ENCODE data around the gene MRPS18A. TPM values are rescaled to one million over a fixed set of nuclear protein-coding genes. Genes with fewer than 3 reads are reported as not detected.

Gene MRPS18A
- total and polyA plus RNA-seq, 9 of the 15 experiments (the other 6 are each of a cell fraction or from before 2014, with no cell fraction given) = 87.5 to 243 (median 125) TPM

DNA sequence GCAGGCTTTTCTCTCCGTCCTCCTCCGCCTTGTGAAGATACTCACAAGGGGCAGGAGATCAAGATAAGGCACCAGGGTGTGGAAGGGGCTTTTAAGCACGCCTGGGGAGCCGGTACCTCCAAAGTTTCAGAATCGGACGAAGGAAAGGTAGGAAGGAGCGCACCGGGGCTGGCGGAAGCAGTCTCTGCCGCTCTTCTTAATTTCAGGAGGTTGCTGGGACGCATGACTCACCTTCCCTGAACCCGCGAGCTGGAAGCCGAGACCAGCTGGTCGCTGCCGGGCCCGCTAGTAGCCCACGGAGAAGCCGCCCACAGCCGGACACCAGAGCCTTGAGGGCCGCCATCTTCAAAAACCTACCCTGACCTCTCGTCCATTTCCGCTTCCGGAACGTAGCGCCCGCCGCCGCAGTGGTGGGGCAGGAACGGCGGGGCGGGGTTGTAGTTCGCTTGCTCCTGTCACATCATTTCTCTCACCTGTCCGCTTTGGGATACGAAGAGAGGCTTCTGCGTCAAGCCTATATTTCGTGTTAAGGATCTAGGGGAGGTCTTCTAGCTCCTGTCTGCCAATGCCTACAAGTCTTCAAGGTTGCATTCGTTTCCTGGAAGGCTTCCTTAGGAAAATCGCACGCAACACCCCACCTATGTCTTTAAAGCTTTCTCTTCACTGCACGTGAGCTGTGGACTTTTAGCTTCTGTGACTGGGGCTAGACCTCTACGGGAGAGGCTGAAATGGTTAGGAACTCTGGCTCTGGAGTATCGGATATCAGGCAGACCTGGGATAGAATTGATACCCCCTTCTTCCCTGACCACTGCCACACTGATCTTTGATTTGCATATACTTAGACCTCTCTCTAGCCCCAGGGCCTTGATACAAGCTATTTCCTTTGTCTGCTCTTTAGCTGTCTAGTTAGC is at the start of gene MRPS18A (continued):
- TF ChIP-seq PTRF (tag; IDR thresholded peaks at IDR 0.05) = no peak
- TF ChIP-seq POLR2AphosphoS5 (IDR thresholded peaks at IDR 0.05; ENCODE audit: control insufficient read depth, insufficient read depth, low read depth, low read length) = peak; percentile 88
- no peak for TF ChIP-seq TAF15 (IDR thresholded peaks at IDR 0.05; ENCODE audit: low read depth, low read length)
- TF ChIP-seq TRIM24 (IDR thresholded peaks at IDR 0.05) = no peak
- TF ChIP-seq PCBP1 (IDR thresholded peaks at IDR 0.05; ENCODE audit: low read depth, low read length, poor library complexity, severe bottlenecking) = no peak
- TF ChIP-seq ZNF239 (CRISPR knock-in tag; IDR thresholded peaks at IDR 0.05) = no peak
- TF ChIP-seq, protein P1, sequence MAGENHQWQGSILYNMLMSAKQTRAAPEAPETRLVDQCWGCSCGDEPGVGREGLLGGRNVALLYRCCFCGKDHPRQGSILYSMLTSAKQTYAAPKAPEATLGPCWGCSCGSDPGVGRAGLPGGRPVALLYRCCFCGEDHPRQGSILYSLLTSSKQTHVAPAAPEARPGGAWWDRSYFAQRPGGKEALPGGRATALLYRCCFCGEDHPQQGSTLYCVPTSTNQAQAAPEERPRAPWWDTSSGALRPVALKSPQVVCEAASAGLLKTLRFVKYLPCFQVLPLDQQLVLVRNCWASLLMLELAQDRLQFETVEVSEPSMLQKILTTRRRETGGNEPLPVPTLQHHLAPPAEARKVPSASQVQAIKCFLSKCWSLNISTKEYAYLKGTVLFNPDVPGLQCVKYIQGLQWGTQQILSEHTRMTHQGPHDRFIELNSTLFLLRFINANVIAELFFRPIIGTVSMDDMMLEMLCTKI (IDR thresholded peaks at IDR 0.05; ENCODE audit: partially characterized antibody) = no peak
- TF ChIP-seq GABPB1 (CRISPR knock-in tag; IDR thresholded peaks at IDR 0.05) = peak; percentile 95
- TF ChIP-seq CREB1 (IDR thresholded peaks at IDR 0.05) = no peak; the same call in 1 of the 2 replicates
- peak; percentile 54; the same call in 1 of the 2 replicates for TF ChIP-seq CREB1 (CRISPR knock-in tag; IDR thresholded peaks at IDR 0.05)
- TF ChIP-seq TAF1 (IDR thresholded peaks at IDR 0.05; ENCODE audit: control insufficient read depth, extremely low read depth, insufficient read depth, low read length, severe bottlenecking) = peak; percentile 98
- 0 out of 2 replicates have a peak, but pooled peaks have one; percentile 17 for TF ChIP-seq ATF1 (CRISPR knock-in tag; IDR thresholded peaks at IDR 0.05)
- TF ChIP-seq ATF1 (tag; IDR thresholded peaks at IDR 0.05) = peak; percentile 71
- TF ChIP-seq RNF2 (IDR thresholded peaks at IDR 0.05) = no peak
- TF ChIP-seq, protein P2, sequence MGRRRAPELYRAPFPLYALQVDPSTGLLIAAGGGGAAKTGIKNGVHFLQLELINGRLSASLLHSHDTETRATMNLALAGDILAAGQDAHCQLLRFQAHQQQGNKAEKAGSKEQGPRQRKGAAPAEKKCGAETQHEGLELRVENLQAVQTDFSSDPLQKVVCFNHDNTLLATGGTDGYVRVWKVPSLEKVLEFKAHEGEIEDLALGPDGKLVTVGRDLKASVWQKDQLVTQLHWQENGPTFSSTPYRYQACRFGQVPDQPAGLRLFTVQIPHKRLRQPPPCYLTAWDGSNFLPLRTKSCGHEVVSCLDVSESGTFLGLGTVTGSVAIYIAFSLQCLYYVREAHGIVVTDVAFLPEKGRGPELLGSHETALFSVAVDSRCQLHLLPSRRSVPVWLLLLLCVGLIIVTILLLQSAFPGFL (CRISPR knock-in tag; IDR thresholded peaks at IDR 0.05) = peak; percentile 71; the same call in 1 of the 2 replicates
- TF ChIP-seq SIX5 (IDR thresholded peaks at IDR 0.05; ENCODE audit: borderline replicate concordance in 1 of 2, insufficient read depth in 1 of 2, low read depth in 1 of 2, low read length in 2 of 2) = no peak
- peak; percentile 89 for TF ChIP-seq TAF9B (IDR thresholded peaks at IDR 0.05; ENCODE audit: partially characterized antibody)
- peak; percentile 76 for TF ChIP-seq HCFC1 (IDR thresholded peaks at IDR 0.05; ENCODE audit: low read depth, low read length)
- TF ChIP-seq POLR2G (IDR thresholded peaks at IDR 0.05; ENCODE audit: low read depth, low read length) = peak; percentile 95
- TF ChIP-seq MBD1 (CRISPR knock-in tag; IDR thresholded peaks at IDR 0.05) = no peak
- no peak for TF ChIP-seq MTF1 (CRISPR knock-in tag; IDR thresholded peaks at IDR 0.05; ENCODE audit: borderline replicate concordance)
